ENCODE data around the gene HINT2.

HINT2 gene

DNA sequence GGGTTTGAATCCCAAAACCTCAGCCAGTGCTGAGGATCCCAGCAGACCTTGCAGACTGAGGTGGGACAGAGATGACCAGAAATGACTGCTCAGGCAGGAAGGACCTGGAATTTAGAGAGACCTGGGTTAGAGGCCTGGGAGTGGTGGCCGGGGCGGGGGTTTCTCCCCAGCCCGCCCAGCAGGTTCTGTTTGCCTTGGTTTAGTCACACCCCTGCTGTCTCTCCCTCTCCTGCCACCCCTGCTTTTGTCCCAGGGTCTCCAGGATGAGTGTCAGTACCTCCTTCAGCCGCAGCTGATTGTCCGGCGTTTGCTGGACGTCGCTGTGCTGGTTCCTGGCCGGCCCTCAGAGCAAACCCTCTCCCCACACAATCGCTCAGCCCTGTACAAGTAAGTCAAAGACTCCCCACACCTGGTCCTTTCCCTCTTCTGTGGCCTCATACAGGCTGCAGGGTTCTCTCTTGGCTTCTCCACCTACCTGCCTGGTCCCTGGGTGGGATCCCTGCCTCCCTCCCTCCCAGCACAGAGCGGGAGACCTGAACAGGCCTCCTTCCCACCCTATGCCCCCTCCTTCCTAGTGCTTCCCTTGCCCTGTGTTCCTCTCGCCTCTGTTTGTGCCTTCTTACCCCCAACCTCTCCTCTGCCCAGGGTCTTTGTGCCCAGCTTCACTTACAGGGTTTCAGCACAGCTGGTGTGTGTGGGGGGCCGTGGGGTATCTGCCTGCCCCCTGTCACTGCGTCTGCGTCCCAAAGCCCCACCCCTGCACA is 26.2 kb upstream of the HINT2 start:
- DNase-seq, result no peak

GRCh38 chr9:35839926-35840325 is 25.1 kb upstream of the HINT2 start:
- DNase-seq, result no peak

GRCh38 chr9:35836595-35836994 is 21.8 kb upstream of the HINT2 start:
- no peak for DNase-seq

- no peak for DNase-seq
These were observed 20.9 kb upstream of the HINT2 start for GRCh38 chr9:35835766-35836165.

DNA sequence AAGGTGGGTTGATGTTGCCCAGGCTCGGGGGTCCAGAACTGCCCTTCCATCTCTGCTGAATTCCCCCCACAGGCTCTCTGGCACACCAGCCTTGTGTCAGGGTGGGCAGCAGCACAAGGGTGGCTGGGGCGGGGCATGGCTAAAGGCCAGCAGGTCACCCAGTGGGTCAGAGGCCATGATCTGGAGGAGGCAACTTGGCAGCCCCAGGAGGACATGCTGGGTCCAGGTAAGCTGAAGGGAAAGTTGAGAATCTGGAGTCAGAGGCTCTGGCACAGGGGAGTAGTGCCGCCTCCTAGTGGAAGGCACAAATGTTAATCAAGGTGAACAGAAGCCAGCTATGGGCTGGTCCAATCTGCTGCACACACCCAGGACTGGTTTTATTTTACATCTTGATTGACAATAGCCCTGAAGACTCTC is 20.4 kb upstream of the HINT2 start:
- DNase-seq, result no peak

GRCh38 chr9:35834260-35835215 is 19.7 kb upstream of the HINT2 start:
- no peak for DNase-seq

DNA sequence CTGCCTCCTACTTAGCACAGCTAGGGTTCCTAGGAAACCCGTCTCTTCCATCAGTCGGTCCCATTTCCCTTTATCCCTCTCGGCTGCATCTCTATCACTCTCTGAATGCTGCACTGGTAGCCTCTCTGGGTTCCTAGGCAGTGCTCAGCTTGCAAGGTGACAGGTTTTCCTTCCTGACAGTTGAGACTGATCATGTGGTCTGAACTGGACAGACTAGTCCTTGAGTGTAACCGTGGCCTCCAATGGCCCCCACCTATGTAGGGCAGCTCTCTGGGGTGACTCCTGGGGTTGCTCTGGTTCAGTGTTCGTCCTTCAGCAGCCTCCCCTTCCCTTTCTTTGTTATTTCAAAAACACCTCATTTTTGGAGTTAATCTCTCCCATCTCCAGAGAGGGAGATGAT is 18.0 kb upstream of the HINT2 start:
- DNase-seq, result no peak

GRCh38 chr9:35831040-35831439 is 16.2 kb upstream of the HINT2 start:
- no peak for DNase-seq

GRCh38 chr9:35829764-35830096 is 14.9 kb upstream of the HINT2 start:
- no peak for DNase-seq

GRCh38 chr9:35829084-35829763 is 14.4 kb upstream of the HINT2 start, which contains the start of gene TMEM8B:
TMEM8B (plus strand) TSS chr9:35829228; CDS start chr9:35829448, 220 bp downstream.
- DNase-seq, result peak; percentile 93

DNA sequence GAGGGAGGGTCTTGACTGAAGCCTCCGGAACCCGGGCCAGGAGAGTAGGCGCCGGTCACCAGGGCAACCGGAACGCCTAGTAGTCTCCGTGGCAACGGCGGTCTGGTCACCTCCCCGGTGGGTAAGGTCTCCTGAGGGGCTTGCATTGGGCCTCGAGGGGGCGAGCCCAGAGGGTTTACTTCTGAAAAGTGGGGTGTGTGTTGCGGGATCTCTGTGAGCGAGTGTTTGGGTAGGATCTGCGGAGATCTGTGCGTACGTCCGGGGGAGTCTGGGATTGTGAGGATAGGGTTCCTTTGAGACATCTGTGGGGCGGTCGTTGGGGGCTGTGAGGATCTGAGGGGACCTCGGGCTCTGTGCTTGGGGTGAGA is 13.9 kb upstream of the HINT2 start, which contains the start of gene FAM221B:
TSS of gene FAM221B (minus strand) at position 17 of the 368 bp plus-strand sequence. CDS start 2,571 bp downstream, outside the sequence.
- no peak for DNase-seq

DNA sequence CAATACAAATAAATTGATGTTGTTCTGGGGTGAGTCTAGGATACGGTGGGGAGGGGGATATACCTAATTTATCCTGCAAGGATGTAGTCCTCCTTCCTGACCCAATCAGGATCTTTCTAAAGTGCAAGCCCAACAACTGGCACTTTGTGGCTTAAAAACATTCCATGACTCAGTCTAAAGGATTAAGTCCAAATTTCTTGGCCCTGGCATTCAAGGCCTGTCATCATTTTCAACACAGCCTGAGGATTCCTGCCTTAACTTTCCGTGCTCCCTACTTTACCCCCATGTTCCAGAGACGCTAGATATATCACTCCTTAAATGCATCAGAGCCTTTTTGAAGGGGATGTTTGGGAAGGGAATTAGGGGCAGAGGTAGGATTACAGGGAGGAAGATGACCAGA is 12.6 kb upstream of the HINT2 start:
- DNase-seq, result no peak

DNA sequence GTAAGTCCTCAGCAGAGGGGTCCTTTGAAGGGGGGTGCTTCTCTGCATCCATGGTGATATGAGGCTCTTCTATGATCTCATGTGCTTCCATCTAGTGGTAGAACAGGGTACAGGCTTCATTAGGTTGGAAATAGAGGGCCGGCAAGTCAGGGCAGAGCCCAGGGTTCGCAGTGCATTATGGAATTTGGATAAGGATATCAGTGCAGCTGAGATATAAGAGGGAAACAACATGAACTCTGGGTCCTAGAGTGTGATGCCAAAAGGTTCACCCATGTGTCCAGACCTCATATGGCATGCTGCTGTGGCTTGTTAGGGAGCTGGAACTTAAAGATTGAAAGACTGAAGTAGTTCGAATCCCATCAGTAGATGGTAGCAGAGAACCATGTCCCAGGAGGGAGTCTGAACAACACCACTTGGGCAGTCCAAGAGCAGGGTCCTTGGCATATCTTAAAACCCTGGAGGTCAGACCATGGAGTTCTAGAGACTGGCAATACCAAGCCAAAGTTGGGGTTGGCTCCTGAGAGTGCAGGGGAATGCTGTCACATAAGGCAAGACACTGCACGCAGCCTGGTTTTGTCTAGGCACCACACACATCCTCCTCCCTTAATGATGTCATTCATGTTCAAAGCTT is 11.3 kb upstream of the HINT2 start:
- DNase-seq, result no peak

DNA sequence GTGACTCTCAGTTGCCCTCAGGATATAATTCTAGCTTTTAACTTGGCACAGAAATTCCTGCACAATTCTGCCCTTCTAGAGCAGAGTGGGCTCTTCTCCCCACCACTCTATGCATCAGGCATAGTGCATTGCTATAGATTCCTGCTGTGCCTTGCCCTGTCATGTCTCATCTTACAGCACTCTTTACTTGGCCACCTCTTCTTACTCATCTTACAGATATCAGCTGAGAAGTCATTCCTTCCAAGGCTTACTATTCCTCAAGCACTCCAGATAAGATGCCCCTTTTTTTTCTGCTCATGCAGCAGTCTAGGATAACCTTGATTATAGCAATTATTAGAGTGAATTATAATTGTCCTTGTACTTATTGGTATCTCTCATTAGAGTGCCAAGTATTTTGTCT is 8.1 kb upstream of the HINT2 start:
- no peak for DNase-seq

DNA sequence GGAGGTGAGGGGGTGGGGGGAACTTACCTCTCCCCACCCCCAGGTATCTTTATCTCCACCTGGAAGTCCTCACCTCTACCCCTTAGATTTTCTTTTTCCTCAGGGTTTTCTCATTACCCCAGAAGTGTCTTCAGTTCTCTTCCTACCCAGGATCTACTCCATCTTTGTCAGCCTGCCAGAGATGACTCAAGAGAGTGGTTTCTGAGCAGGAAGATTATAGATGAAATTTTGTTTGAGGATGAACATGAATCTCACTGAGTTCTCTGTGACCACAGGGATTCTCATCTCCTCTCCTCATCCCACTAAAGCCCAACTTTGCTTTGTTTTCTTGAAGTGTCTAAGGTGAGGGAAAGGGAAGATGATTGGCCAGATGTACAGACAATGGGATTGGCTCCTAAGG is 5.2 kb upstream of the HINT2 start:
- DNase-seq, result no peak

DNA sequence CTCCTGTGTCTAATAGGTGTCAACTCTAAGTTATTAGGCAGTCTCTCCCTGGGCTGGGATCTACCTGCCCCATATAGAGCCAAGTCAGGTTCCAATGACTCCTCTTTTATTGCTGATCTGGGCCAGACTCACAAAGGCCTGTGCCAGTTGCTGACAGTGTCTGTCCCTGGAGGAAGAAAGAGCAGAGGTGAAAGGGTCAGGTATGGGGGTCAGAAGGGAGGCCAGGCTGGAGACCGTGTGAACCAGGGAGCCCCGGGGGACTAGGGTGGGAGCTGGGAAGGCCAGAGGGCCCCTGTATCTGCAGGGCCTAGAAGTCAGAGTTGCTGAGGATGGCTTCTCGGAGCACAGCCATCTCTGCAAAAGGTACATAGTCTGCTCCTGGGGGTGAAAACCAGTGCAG is 3.5 kb upstream of the HINT2 start:
- no peak for DNase-seq

- no peak for DNase-seq
These were observed 1.9 kb upstream of the HINT2 start for GRCh38 chr9:35816708-35817107.

DNA sequence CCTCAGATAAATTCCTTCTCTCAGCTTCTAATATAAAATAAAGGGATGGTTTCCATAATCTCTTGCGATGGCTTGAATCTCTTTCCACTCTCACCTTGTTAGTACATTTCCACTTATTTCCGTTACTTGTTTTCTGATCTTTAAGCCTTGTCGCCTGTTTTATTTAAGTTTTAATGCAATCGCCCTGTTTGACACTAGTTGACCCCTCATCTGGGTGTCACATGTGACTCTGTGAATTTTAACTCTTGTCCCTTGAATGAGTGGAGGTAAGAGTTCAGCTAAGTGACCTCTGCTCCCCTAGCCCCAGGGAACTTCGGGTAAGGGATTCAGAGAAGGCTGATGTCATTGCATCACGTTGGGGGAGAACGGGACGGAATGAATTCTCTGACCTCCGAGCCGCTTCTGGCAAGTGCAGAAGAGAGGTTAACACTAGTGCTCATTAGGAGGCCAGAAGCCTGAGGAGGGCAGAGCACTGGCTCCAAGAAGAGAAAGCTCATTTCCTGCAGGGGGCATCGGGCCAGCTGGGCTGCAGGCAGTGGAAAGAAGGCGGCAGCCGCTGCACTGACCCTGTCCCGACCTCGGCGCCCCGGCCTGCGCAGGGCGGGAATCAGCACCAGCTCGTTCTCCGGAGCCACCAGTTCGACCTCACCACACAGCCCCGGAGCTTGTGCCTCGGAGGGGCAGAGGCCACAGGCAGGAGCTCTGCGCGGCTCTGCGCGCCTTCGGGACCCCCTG is 569 bp downstream of the HINT2 start:
- peak; percentile 31 for DNase-seq

GRCh38 chr9:35813434-35814105 is 1.3 kb downstream of the HINT2 start:
- DNase-seq, result no peak

DNA sequence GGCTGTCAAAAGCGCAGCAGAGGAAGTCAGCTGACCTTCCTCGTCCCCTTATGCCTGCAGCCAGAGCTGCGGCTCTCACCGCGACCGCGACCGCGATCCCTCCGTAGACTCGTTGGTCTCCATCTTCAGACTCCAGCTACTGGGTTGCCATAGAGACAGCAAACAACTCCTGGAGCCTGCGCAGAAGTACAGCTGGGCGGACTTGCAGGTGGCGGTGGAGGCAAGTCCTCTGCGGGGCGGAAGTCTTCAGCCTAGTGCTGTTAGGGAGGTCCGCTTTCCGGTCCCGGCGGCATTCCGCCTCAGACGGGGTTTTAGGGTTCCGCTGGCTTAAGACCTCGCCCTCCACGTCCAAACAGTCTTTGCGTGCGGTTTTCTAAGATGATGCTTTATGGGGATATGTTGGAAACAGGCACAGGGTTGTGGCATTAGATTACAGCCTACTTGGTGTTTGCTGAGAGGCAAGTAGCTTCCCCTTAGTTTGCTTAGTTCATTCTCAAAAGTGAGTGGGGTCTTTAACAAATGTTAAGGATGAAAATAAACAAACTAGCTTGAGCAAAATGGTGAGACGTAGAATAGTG is 2.7 kb downstream of the HINT2 start, which contains the start of gene SPAG8:
TSS of gene SPAG8 (minus strand) at position 238 of the 578 bp plus-strand sequence. CDS start at position 123, 115 bp downstream.
- peak; percentile 99 for DNase-seq

Data from CD4-positive, alpha-beta T cell treated with Interleukin-15 for 1 hour (primary cell).